ENCODE measurements around the gene PRDM16.

The PRDM16 gene

GRCh38 chr1:3356827-3357460 is 287.9 kb downstream of the PRDM16 start:
- DNase-seq (ENCODE audit: low spot score): no peak

- DNase-seq (ENCODE audit: low spot score): no peak
These were observed 288.7 kb downstream of the PRDM16 start for GRCh38 chr1:3357526-3358297.

GRCh38 chr1:3359351-3359750 is 290.3 kb downstream of the PRDM16 start:
- DNase-seq (ENCODE audit: low spot score): no peak

GRCh38 chr1:3359756-3360440 is 290.9 kb downstream of the PRDM16 start:
- no peak for DNase-seq (ENCODE audit: low spot score)

- no peak for DNase-seq (ENCODE audit: low spot score)
These were observed 291.7 kb downstream of the PRDM16 start for GRCh38 chr1:3360646-3361257.

GRCh38 chr1:3363023-3363422 is 294.0 kb downstream of the PRDM16 start:
- no peak for DNase-seq (ENCODE audit: low spot score)

GRCh38 chr1:3363756-3364155 is 294.8 kb downstream of the PRDM16 start:
- DNase-seq (ENCODE audit: low spot score): no peak

- no peak for DNase-seq (ENCODE audit: low spot score)
These were observed 295.5 kb downstream of the PRDM16 start for GRCh38 chr1:3364551-3364950.

- no peak for DNase-seq (ENCODE audit: low spot score)
These were observed 296.0 kb downstream of the PRDM16 start for GRCh38 chr1:3364983-3365382.

- DNase-seq (ENCODE audit: low spot score): no peak
These were observed 296.6 kb downstream of the PRDM16 start for GRCh38 chr1:3365523-3366125.

GRCh38 chr1:3366126-3367051 is 297.4 kb downstream of the PRDM16 start:
- no peak for DNase-seq (ENCODE audit: low spot score)

GRCh38 chr1:3367376-3367775 is 298.4 kb downstream of the PRDM16 start:
- DNase-seq (ENCODE audit: low spot score): no peak

- no peak for DNase-seq (ENCODE audit: low spot score)
These were observed 299.1 kb downstream of the PRDM16 start for GRCh38 chr1:3368059-3368458.

- no peak for DNase-seq (ENCODE audit: low spot score)
These were observed 299.9 kb downstream of the PRDM16 start for GRCh38 chr1:3368711-3369445.

GRCh38 chr1:3369446-3370076 is 300.6 kb downstream of the PRDM16 start:
- no peak for DNase-seq (ENCODE audit: low spot score)

GRCh38 chr1:3370856-3371703 is 302.1 kb downstream of the PRDM16 start:
- DNase-seq (ENCODE audit: low spot score): no peak

- DNase-seq (ENCODE audit: low spot score): no peak
These were observed 303.3 kb downstream of the PRDM16 start for GRCh38 chr1:3372317-3372716.

- DNase-seq (ENCODE audit: low spot score): no peak
These were observed 304.2 kb downstream of the PRDM16 start for GRCh38 chr1:3373175-3373574.
